ENCODE data around the gene UCKL1. TPM values are rescaled to one million over a fixed set of nuclear protein-coding genes. Genes with fewer than 3 reads are reported as not detected.
"Not testable (repeated sequence)": the region's sequence is repeated elsewhere in the genome, so short reads cannot be mapped to it uniquely, and the experiment has no call there.

Gene UCKL1
- total RNA-seq, 2 experiments from 2014 or later, result 31.5 to 32.6 TPM

DNA sequence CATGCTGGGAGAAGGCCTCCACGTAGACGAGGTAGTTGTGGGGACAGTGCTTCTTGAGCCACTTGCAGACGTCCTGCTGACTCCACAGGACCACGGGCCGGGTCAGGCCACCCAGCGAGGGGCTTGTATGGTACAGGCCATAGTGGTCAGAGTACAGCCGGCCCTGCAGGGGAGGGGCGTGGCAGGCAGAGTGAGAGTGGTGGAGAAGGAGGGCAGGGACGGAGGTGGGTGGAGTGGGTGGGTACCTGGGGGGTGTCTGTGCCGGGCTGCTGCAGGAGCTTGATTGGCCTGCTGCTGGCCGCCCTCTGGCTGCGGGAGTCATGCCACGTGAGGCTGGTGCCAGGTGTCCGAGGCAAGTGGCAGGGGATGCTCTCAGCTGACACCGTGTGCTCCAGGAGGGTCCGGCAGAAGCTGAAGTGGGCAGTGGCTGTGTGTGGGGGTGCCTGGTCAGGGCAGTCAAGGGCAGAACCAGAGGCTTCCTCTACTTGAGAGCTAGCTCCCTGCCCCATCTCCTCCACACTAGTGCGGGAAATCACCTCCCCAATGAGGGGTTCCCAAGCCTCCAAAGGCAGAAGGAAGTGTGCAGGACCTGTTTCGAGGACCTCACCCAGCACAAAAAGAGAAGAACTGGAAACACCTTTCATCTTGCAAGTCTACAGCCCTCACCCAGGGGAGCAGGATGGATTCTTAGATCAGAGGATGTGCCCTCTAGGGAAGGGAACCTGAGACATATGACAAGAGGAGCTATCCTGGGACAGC, 20.9 kb upstream of the UCKL1 start:
- H3K36me3 Mint-ChIP-seq (ENCODE audit: low read depth), result peaks cover 22% of the 10 kb centered on the region
- DNase-seq (no peak), ATAC-seq (no peak)
- TF ChIP-seq, protein P1, sequence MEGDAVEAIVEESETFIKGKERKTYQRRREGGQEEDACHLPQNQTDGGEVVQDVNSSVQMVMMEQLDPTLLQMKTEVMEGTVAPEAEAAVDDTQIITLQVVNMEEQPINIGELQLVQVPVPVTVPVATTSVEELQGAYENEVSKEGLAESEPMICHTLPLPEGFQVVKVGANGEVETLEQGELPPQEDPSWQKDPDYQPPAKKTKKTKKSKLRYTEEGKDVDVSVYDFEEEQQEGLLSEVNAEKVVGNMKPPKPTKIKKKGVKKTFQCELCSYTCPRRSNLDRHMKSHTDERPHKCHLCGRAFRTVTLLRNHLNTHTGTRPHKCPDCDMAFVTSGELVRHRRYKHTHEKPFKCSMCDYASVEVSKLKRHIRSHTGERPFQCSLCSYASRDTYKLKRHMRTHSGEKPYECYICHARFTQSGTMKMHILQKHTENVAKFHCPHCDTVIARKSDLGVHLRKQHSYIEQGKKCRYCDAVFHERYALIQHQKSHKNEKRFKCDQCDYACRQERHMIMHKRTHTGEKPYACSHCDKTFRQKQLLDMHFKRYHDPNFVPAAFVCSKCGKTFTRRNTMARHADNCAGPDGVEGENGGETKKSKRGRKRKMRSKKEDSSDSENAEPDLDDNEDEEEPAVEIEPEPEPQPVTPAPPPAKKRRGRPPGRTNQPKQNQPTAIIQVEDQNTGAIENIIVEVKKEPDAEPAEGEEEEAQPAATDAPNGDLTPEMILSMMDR (IDR thresholded peaks at IDR 0.05), result no peak
- peaks cover 50% of the 10 kb centered on the region for H3K4me1 Mint-ChIP-seq (ENCODE audit: low read depth)
- no peaks in the 10 kb centered on the region for H3K27me3 Mint-ChIP-seq
- ChIA-PET POLR2A (interaction anchor here (0.7 to 1.3 kb wide), 6 partner anchors 10 to 102 kb away, joined by 3 to 4 read pairs (median 4); partner anchors contain the start of gene RGS19), CTCF (interaction anchor here (1.1 to 1.7 kb wide), 2 partner anchors 61 to 80 kb away, joined by 6 to 15 read pairs; no protein-coding TSS in a partner anchor)
- H3K4me3 Mint-ChIP-seq, result peak overlapping the region; percentile 76
- H3K9me3 Mint-ChIP-seq, result no peaks in the 10 kb centered on the region
- intact Hi-C loops (cut with micrococcal nuclease), result loop anchor here (10.0 kb wide), 1 partner anchor 88 kb away; the partner anchor contains the start of gene TCEA2
- peak overlapping the region; percentile 88 for H3K27ac Mint-ChIP-seq

DNA sequence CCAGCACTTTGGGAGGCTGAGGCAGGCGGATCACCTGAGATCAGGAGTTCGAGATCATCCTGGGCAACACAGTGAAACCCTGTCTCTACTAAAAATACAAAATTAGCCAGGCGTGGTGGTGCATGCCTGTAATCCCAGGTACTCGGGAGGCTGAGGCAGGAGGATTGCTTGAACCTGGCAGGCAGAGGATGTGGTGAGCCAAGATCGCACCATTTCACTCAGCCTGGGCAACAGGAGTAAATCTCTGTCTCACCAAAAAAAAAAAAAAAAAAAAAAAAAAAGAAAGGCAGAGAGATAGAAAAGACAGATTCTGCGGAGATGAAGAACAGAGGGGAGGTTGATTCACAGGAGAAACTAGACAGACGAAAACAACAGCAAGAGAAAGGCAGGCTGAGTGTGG, 20.3 kb upstream of the UCKL1 start:
- ChIA-PET CTCF (interaction anchor here (0.6 to 1.7 kb wide), 3 partner anchors 62 to 303 kb away, joined by 4 to 15 read pairs (median 4); no protein-coding TSS in a partner anchor), POLR2A (interaction anchor here (0.9 to 1.2 kb wide), 2 partner anchors 103 to 125 kb away, joined by 3 read pairs; partner anchors contain the start of gene RGS19)
- not testable (repeated sequence) for ATAC-seq, H3K9me3 Mint-ChIP-seq, H3K27me3 Mint-ChIP-seq, DNase-seq, H3K4me3 Mint-ChIP-seq
- intact Hi-C loops (cut with micrococcal nuclease), result loop anchor here (10.0 kb wide), 1 partner anchor 88 kb away; the partner anchor contains the start of gene TCEA2
- Mint-ChIP-seq H3K27ac (peak overlapping the region; percentile 67), H3K36me3 (ENCODE audit: low read depth) (peaks cover 18% of the 10 kb centered on the region), H3K4me1 (ENCODE audit: low read depth) (peaks cover 45% of the 10 kb centered on the region)

DNA sequence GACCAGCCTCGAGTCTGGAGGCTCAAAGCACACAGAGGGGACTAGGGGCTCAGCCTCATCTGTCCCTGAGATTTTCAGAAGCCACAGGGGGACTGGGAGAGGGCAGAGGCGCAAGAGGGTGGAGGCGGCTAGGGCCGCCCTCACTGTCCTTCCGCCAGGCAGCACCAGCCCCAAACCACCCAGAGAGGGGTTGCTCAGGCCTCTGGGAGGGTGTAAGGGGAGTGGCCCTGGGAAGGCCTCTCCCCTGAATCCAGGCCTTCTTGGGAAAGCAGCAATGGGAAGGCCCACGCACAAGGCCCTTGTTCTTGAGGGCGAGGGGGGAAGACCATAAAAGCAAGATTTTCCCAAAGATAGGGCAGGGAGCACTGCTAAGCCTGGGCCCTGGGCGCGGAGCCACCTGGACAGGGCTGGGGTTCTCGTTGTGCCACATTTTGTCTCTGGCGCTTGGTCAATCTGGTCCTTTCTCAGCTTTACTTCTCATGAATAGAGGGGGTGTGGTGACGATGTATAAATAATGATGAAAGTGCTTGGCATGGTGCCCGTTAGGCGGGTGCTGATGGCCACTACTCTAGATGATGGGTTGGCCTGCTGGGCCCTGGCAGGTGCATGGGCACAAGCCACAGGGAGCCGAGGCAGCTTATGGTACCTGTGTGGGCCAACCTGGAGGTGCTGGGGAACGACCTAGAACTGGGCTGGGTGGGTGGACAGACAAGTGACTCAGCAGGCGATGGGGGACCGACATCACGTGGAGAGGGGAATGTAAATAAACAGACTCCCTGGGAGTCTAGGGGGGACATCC, 18.4 kb upstream of the UCKL1 start:
- ChIA-PET POLR2A (interaction anchor here (0.7 to 1.3 kb wide), 4 partner anchors 8 to 39 kb away, joined by 3 to 7 read pairs (median 4); partner anchors contain the start of gene UCKL1), CTCF (interaction anchor here (0.6 to 2.7 kb wide), 30 partner anchors 8 to 479 kb away, joined by 3 to 14 read pairs (median 4); partner anchors contain the start of genes PTK6 and TPD52L2)
- H3K9me3 Mint-ChIP-seq, result no peaks in the 10 kb centered on the region
- ATAC-seq, result no peak
- H3K4me1 Mint-ChIP-seq (ENCODE audit: low read depth), result peaks cover 36% of the 10 kb centered on the region
- intact Hi-C loops (cut with micrococcal nuclease), result loop anchor here (5.0 to 10.0 kb wide), 2 partner anchors 90 to 187 kb away; partner anchors contain the start of gene TCEA2
- no peaks in the 10 kb centered on the region for H3K27me3 Mint-ChIP-seq
- H3K27ac Mint-ChIP-seq, result no peak overlapping the region
- H3K36me3 Mint-ChIP-seq (ENCODE audit: low read depth), result peaks cover 18% of the 10 kb centered on the region
- H3K4me3 Mint-ChIP-seq, result no peak overlapping the region
- DNase-seq, result no peak
- TF ChIP-seq, protein P1 (IDR thresholded peaks at IDR 0.05), result no peak

DNA sequence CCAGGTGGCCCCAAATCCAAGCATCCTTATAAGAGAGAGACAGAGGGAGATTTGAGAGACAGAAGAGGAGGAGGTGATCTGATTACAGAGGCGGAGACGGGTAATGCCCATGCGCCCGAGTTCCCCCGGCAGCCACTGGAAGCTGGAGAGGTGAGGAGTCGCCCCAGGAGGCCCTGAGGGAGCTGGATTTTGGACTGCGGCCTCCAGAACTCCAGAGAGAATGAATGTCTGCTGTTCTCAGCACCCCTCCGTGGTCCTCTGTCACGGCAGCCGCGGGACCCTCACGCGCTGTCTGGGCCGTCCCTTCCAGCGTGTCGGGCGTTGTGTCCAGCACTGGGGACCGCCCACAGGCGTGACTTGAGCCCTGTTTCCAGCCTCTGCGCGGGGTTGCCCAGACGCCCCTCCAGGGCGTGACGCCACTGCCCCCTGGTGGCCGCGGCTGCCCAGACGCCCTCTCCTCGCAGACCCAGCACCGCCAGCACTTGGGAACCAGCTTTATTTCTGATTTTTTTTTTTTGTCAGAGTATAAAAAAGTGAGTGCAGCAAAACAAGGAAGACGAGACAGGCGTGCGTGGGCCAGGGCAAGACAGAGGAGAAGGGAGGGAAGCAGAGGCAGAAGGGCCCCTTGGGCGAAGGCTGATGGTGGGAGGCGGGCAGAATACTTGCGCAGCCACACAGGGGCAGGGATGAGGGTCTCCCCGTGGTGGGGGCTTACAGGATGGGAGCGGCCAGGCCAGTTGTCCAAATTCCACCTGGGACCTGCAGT, 17.6 kb upstream of the UCKL1 start:
- ChIA-PET POLR2A (interaction anchor here (0.7 to 1.3 kb wide), 4 partner anchors 8 to 40 kb away, joined by 3 to 7 read pairs (median 4); partner anchors contain the start of gene UCKL1), CTCF (interaction anchor here (0.6 to 2.7 kb wide), 32 partner anchors 8 to 478 kb away, joined by 3 to 14 read pairs (median 4); partner anchors contain the start of genes PTK6 and TPD52L2)
- no peak overlapping the region for H3K27ac Mint-ChIP-seq
- no peaks in the 10 kb centered on the region for H3K9me3 Mint-ChIP-seq
- peaks cover 18% of the 10 kb centered on the region for H3K36me3 Mint-ChIP-seq (ENCODE audit: low read depth)
- intact Hi-C loops (cut with micrococcal nuclease), result loop anchor here (5.0 to 10.0 kb wide), 2 partner anchors 91 to 187 kb away; partner anchors contain the start of gene TCEA2
- no peak overlapping the region for H3K4me3 Mint-ChIP-seq
- no peaks in the 10 kb centered on the region for H3K27me3 Mint-ChIP-seq
- DNase-seq (peak; percentile 77), ATAC-seq (peak; percentile 31)
- TF ChIP-seq, protein P1 (IDR thresholded peaks at IDR 0.05), result peak; percentile 99
- peaks cover 38% of the 10 kb centered on the region for H3K4me1 Mint-ChIP-seq (ENCODE audit: low read depth)
